Colon (tissue), 2 donors: ENCODE results near the gene EHMT1.
"Not testable (repeated sequence)": the region's sequence is repeated elsewhere in the genome, so short reads cannot be mapped to it uniquely, and the experiment has no call there.

Experiments
- FAIRE-seq: peaks from 2 replicates; lab custom pipeline; 2012; peaks lifted over from hg19 to GRCh38; lab: Jason Lieb, UNC
- donor health status: control.
- donor health status: control.

Gene EHMT1

DNA sequence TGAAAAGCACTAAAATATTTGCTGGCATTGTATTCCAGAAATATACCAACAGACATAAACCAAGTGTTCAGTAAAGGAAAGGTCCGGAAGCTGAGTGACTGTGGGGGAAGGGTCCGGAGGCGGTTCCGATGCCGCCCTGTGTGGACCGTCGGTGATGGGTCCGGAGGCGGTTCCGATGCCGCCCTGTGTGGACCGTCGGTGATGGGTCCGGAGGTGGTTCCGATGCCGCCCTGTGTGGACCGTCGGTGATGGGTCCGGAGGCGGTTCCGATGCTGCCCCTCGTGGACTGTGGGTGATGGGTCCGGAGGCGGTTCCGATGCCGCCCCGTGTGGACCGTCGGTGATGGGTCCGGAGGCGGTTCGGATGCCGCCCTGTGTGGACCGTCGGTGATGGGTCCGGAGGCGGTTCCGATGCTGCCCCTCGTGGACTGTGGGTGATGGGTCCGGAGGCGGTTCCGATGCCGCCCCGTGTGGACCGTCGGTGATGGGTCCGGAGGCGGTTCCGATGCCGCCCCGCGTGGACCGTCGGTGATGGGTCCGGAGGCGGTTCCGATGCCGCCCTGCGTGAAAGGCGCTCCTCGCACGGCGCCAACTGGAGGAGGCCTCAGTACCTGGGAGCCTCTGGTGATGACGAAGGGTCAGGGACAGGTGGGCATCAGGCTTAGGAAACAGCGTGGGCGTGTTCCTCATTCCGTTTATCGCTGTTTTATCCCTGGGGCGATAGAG, 191.1 kb downstream of the EHMT1 start:
- not testable (repeated sequence) for FAIRE-seq

DNA sequence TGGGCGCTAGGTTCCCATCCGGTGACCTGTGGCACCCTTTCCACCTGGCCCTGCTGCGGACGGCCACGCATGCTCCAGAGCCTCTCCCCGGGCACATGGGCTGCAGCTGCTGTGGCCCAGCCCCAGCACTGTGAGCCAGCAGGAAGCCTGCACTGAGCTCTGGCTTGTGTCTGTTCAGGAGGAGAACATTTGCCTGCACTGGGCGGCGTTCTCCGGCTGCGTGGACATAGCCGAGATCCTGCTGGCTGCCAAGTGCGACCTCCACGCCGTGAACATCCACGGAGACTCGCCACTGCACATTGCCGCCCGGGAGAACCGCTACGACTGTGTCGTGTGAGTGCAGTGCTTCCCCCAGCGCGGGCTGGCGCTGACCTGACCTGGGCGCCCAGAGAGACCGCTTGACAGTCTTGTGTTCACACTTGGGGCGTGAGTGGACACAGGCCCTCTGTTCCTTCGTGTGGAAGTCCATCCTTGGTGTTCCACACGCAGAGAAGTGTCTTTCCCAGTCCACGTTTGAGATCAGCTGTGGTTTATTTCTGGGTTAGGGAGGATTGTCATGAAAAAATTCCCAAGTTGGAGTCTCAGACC, 192.6 kb downstream of the EHMT1 start:
- FAIRE-seq = no peak

DNA sequence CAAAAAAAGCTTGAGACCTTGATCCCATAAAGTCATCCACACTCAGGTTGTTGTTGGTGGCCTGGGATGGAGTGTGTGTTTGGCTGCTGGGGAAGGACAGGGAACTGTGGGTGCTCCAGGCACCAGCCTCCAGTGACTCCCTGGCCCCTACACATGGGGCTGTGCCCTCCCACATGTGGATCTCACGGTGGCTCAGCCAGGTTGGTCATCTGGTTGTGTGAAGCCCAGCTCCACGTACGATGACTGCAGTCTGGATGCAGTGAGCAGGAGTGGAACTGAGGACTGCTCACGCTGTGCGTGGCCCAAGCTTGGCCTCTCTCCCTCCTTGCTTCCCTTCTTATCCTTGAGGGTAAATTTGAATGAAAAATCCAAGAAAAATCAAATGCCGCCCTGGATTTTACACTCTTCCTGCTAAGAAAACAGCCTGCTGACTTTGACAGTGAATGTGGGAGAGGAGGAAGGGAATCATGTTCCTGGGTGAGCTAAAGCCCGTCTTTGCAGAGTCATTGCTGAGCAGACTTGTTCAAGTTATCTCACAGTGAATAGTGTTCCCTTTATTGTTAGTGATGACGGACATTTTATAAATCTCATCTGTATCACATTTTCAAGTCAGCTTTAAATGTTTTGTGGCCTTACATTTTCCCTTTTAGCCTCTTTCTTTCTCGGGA, 193.7 kb downstream of the EHMT1 start:
- no peak for FAIRE-seq

DNA sequence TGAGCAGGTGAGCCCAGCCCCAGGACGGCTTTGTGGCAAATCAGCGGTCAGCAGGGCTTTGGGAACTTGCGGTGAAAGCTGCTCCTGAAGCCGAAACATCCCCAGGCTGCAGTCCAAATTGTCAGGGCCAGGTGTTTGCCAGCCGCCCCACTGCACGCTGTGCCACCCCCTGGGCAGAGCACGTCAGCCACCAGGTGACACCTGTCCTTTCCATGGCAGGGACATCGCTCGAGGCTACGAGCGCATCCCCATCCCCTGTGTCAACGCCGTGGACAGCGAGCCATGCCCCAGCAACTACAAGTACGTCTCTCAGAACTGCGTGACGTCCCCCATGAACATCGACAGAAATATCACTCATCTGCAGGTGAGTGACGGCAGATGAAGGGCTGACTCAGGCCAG, 194.4 kb downstream of the EHMT1 start:
- FAIRE-seq = no peak

DNA sequence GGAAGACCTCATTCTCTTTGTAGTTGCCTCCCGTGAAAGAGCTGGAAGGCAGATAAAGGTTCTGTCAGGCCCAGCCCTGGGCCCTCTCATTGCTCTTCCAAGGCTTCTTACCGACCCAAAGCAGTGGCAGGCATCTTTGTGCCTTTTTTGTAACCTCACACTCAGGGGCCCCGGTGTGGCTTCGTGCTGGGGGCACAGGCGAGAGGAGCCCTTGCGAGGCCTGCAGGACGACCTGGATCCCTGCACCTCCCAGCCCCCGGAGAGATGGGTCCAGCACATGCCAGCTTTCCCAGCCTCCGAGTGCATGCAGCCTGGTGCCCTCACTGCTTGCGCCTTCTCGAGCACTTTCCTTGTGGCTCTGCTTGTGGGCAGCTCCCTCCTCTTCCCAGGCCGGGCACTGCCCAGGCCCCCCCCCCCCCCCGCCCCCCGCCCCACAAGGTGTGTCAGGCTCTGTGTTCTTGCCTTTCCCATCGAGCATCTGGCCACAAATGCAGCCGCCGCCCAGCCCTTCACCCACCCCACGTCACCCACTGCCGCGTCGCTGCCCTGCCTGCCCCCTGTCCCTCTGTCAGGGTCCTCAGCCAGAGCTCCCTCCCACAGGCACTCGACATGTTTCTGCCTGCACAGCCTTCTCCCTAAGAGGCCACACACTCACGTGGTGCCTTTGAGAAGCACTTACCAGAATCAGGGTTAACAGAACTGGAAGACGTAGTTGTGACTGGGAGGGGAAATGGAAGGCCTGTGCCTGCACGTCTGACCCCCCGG, 195.0 kb downstream of the EHMT1 start:
- FAIRE-seq = no peak

DNA sequence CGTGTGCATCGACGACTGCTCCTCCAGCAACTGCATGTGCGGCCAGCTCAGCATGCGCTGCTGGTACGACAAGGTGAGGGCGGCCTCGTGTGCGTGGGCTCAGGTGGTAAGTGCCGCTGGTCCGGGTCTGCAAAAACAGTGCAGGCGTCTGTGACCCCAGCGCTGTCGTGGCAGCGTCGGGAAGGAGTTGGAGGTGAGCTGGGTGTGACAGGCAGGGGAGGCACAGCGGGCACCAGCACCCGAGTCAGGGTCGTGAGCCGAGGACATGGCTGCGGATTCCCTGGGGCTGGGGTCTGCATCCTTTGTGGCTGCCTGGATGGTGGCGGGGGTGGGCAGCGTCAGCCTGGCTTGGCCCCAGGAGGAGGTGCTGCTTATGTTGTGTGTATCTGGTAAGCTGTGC, 195.6 kb downstream of the EHMT1 start:
- FAIRE-seq = no peak

DNA sequence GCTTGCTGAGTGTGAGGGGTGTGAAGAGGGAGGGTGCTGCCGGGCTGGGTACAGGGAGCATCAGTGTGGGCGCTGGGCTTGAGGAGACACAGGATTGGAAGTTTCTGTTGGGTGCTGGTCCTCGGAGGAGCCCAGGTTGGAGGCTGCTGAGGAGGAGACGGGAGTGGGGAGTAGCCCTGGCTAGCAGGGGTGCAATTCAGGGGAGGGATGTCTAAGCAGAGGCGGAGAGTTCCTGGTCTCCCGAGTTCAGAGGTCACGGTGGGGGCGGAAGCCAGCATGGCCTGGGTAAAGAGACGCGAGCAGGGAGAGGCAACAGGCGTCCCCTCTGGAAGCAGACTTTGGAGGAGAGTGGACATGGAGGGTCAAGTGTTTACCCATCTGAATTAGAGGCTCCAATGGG, 196.0 kb downstream of the EHMT1 start:
- no peak for FAIRE-seq

DNA sequence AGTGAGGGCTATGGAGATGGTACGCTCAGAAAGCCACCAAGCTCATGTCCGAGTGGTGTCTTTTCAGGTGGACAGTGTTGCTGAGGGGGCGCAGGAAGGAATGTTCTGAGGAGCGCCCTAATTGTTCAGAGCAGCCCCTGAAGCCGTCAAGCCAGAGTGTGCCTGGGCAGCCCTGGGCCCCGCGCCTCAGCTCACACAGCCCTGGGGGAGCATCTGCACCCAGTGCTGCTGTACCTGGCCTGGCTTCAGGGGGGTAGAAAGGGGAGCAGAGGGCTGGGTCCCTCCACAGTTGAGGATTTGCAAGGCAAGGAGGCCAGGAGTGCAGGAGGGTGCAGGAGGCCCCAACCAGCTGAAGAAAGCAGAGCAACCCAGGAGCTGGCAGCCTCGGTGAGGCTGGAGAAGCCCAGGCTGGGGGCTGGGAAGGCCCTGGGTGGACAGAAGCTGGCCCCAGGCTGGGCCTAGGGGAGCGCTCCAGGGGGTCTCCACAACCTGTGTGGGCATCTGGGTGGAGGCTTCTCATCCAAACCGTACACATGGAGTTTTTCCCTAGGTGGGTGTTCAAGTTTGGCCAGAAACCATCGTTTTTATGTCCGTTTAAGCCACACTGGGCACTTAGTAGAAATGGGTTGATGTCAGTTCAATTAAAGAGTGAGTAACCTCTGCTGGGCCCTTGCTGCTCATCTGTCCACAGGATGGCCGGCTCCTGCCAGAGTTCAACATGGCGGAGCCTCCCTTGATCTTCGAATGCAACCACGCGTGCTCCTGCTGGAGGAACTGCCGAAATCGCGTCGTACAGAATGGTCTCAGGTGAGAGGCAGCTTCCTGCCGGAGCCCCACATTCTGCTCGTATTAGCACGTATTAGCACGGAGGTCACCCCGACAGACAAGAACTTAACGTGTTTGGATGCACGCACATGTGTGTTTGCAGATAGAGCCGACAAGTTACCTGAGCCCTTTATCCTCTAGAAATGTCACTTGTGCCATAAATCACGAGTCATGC, 196.8 kb downstream of the EHMT1 start:
- FAIRE-seq = no peak

DNA sequence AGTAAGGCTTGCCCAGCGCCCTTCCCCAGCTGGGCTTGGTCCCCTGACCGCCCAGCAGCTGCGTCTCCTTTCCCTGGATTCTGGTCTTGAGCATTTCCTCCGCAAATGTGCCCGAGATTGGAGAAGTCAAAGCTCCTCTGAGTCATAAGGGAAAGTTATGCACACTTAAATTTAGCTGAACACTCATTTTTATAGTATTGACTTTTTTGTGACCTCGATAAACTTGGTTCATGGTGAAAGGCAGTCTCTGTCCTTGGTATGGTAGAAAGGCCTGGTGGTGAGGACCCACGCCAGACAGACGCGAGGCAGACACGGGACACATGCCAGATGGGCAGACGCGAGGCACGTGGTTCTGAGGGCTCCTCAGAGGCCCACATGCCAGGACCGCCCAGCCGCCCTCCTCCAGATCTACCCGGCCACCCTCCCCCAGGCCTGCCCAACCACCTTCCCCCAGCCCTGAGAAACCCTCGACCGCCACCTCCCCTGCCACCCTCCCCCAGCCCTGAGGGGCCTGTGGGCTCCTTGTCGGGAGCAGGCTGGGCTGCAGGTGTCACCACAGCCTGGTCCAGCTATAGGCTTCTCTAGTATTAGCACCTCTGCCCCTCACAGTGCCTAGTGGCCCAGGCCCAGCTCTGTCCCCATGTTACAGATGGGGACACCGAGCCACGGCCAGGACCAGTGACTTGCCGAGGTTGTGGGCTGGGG, 197.9 kb downstream of the EHMT1 start:
- no peak for FAIRE-seq

DNA sequence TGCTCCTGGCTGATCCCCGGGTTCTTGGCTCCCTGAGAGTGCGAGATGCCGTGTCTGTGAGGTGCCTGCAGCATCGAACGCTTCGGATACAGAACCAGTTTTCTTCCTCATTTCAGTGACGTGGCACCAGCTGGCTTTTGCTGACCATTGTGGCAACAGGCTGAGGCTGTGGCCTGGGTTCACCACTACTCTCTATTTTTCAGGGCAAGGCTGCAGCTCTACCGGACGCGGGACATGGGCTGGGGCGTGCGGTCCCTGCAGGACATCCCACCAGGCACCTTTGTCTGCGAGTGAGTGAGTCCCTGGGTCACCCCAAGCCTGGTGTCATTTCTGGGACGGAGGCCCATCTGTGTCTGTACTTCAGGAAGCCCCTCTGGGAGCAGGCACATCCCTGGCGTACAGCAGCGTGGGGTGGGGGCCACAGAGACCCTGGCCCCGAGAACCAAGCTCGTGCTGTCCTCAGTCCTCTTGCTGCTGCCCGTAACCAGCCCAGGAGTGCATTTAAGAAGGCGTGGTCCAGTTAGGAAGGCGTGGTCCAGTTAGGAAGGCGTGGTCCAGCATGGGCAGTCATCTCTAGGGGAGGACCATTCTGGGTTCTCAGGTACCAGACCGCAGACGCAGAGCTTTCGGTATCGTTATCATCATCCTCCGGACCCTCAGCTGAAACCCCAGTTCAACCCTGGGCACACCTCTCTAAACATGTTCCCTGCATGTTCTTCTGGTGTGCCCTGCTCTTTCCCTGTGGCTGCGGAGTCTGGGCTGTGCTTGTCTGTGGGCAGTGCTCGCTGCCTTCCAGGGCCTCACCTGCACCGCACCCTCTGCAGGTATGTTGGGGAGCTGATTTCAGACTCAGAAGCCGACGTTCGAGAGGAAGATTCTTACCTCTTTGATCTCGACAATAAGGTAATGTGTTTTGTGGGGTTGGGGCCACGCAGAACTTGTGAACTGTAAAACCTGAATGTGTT, 198.7 kb downstream of the EHMT1 start:
- no peak for FAIRE-seq

DNA sequence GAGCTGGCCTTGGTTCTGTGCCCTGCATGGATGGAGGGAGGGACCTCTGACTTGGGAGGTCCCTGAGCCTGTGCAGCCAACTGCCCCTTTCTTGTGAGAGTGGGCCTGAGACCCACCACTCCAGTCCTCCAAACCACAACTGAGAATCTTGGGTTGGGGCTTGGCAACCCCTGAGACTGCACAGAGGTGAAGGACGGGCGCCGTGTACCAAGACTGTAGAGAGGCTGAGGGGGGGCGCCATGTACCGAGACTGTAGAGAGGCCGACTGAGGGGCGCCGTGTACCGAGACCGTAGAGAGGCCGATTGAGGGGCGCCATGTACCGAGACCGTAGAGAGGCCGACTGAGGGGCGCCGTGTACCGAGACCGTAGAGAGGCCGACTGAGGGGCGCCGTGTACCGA, 199.5 kb downstream of the EHMT1 start:
- FAIRE-seq = no peak

DNA sequence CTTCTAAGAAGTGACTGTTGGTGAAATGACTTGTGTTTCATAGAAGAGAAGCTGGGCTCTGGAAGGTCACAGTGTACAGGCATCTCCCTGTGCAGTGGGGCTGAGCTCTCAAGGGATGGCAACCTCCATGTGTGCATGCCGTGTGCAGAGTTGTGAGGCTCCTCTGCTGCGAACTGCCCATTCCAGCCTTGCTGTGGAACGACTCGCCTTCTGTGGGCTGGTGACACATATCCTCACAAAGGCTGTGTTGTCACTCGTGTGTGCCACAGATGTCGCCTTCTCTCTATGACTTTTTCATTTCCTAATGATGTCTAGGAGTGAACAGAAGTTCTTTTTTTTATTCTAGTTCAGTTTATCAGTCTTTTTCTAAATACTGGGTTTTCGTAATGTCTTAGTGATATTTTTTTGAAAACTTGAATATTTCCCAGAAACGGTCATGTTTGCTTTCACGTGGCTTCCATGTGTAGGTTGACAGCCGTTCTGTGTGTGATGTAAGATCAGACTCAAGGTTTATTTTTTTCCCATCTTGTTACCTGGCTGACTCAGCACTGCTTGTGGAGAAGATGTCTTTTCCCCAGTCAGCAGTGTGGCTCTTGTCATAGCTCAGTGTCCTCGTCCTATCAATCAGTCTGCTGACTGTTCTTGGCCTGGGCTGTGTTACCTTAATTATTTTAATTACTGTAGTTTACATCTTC, 201.5 kb downstream of the EHMT1 start:
- FAIRE-seq = no peak

DNA sequence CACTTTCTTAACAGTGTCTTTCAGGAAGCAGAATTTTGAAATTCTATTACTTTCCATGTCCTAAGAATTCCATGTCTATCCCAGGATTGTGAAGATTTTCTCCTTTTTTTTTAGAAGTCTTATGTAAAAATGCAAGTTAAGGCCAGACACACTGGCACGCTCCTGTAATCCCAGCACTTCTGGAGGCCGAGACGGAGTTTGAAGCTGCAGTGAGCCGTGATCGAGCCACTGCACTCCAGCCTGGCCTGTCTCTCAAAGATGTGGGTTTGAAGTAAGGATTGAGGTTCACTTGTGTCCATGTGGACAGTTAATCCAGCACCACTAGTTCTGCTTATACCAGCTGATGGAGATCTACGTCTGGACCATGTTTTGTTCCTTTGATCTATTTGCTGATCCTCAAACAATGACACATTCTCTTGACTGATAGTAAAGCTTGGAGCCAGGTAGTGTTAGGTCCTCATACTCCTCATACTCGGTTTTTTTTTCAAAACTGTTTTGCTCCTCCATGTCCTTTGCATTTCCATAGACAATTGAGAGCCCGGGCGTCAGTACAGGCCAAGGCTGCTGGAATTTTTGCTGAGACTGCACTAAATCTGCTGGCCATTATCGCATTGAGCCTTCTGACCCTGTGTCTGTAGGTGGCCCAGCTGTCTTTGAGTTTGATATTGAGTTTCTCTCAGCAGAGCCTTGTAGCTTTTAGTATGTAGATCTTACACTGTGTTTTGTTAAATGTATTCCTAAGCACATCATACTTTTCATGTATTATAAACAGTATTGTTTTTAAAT, 205.4 kb downstream of the EHMT1 start:
- FAIRE-seq = no peak

DNA sequence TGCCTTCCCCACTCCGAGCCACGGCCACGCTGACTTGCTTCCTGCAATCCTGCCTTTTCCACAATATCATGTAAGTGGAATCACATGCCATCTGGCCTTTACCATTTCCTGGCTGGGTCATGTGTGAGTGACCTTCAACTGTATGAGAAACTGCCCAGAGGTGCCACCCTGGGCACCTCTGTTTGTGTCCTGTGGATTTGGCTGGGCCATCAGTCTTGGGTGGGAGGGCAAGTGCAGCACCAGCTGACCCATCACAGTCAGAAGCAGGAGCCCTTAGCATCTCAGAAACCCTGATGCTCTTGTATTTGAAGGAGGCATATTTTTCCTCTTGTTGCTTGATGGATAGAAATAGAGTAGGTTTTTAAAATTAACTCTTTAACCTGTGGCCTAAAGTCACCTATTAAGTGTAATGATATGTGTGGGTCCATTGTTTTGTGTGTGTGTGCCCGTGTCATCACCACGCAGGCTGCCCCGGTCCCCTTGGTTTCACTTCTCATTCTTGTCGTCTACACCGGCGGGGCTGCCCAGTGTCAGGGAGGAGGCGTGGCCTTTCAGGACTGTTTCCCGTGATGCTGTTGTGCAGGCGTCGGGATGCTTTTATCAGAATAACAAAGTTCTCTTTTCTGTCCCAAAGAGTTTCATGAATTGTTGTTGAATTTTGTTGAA, 206.7 kb downstream of the EHMT1 start:
- no peak for FAIRE-seq

DNA sequence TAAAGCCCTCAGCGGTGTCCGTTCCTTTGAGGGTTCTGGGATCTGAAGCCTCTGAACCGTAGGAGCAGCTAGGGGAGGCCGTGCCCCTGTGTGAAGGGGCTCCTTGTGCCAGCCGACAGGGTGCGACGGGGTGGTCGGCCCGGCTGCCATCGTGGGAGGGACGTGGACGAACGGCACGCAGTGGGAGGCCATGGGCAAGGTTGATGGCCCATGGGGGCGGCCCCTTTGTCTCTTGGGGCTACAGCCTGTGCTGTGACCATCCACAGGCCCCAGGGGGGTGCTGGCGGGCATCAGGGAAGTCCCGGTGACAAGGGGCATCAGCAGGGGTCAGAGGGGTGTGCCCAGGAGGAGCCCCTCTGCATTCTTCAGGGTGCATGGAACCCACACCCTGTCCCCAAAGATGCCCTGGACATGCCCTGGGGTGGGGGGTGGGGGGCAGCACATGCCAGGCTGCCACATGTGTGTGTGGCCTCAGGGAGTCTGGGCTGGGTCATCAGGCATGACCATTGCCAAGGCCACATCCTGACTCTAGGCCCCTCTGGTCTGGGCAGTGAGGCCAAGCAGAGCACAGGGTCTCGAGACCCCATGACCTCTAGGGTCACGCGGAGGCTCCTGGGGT, 209.2 kb downstream of the EHMT1 start:
- FAIRE-seq = no peak

DNA sequence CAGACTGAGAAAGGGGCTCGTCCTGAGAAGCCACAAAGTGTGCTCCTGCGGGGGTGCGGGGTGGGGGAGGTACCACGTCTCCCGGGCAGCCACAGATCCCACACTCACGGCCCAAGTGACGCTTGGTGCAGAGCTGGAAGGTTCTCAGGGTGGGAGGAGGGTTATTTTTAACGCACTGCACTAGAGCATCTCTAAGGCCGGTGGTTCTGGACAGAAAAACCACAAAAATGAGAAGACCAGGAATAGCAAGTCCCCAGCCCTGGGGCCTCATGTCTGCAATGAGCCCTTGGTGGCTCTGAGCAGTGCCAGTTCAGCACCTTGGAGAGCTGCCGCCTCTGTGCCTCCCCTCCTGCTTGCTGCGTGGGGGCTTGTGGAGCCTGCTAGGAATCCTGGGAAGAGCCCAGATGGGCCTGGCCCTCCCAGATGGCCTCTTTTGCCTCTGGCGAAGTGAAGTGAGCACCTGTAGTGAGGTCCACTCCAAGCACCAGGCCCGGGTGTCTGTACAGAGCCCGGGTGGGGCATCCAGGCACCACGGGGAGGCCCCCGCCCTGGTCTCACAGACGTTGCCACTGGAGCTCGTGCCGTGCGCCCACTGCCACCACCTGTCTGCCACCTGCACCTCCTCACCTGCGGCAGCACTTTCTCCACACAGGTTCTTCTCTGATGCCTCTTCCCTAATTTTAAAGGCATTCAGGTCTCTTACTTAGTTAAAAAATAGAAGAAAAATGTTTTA, 209.9 kb downstream of the EHMT1 start:
- FAIRE-seq = no peak
